GM12801 (cell line): ENCODE results near the gene ZBTB7C.

Source experiments
- TF ChIP-seq, protein P1 (sequence below): IDR thresholded peaks from one replicate; pipeline ENCODE4 v1.5.1; 2011; ENCODE audit warnings: control low read depth; ENCODE audit not compliant: insufficient read length; ENCODE audit errors: extremely low read depth

Gene ZBTB7C

DNA sequence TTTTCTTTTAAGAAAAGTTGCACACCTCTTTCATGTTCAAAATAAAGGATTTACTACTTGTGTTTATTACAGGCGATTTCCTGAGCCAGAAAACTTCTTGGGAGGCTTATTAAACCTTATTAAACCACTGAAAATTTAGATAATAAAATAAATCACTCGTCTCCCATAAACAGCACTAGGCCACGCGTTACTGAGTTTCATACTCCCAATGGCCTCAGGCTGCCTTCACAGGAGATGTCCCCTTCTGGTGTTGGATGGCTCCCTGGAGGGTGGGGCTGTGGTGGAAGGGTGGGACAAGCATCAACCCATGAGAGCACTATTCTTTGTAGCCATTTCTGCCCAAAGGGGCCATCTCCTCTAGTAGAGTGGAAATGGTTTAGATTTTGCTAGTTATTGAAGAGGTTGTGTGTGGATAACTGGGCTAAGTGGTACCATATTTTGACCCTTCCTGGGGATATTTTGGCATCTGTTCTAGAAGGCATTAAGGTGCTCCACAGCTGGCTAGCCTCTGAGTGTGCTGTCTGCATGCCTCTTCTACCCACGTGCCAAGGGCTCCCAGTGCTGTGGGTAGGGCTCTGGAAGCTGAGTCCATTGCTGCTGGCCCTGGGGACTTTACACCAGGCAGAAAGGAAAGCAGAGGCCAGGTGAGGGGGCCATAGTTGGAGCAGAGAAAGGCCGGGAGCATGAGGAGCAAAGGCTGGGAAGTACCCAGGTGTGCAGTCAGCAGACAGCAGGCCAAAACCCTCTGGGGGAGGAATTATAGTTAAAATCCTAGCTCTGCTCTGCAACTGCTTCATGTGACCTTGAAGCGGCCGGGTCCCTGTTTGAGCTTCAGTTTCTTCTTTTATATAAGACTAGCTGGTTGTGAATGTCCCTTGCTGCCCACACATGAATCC, 357.0 kb downstream of the ZBTB7C start:
- TF ChIP-seq, protein P1, sequence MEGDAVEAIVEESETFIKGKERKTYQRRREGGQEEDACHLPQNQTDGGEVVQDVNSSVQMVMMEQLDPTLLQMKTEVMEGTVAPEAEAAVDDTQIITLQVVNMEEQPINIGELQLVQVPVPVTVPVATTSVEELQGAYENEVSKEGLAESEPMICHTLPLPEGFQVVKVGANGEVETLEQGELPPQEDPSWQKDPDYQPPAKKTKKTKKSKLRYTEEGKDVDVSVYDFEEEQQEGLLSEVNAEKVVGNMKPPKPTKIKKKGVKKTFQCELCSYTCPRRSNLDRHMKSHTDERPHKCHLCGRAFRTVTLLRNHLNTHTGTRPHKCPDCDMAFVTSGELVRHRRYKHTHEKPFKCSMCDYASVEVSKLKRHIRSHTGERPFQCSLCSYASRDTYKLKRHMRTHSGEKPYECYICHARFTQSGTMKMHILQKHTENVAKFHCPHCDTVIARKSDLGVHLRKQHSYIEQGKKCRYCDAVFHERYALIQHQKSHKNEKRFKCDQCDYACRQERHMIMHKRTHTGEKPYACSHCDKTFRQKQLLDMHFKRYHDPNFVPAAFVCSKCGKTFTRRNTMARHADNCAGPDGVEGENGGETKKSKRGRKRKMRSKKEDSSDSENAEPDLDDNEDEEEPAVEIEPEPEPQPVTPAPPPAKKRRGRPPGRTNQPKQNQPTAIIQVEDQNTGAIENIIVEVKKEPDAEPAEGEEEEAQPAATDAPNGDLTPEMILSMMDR = no peak

DNA sequence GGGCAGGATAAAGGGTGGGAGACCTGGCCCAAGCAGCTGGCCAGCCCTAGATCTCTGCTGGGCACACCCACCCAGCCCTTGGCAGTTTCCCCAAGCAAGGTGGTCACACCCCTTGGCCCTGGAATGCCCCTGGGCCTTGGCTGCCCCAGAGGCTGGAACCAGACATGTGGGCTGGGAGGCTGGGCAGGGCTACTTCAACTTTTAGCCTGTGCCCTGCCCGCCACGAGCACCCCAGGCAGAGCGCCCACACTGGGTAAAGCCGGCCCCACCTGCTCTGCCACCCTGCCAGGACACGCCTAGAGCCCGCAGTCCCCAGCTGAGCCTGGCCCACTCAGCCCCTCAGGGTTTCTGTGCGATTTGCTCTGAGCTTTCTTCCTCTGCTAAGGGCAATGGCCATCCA, 359.0 kb downstream of the ZBTB7C start:
- TF ChIP-seq, protein P1 = no peak

DNA sequence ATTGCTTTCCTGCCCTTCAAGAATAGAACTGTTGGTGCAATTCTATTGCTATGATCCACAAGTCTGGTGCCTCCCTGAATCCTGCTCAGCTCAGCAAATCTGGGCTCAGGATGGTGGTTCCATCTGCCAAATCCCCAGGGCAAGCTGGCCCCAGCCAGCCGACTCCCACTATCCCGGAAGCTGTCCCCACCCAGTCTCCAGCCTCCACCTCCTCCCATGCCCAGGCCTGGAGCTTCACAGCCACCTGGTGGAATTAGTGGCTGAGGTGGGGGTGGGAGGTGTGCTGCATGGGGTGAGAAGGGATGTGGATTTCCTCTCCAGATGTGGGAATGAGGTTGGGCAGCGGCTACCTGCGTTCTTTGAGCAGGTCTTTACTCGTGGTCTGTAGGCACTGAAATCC, 359.4 kb downstream of the ZBTB7C start:
- TF ChIP-seq, protein P1 = no peak

DNA sequence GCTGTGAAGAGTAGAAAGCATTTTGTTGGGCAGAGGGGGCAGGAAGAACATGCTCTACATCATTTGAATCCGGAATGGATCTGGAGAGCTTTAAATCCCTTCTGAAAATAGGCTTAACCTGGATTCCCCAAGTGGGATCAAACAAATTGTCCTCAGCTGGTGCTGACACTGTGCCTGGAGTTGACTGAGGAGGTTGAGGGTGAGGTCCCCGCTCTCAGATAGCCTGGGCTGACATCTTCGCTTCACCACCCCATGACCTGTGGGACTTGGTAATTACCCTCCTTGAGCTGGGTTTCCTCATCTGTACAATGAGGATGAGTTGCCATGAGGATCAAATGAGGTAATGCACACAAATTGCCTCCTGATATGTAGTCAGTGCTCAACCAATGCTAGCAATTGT, 360.9 kb downstream of the ZBTB7C start:
- TF ChIP-seq, protein P1 = no peak

DNA sequence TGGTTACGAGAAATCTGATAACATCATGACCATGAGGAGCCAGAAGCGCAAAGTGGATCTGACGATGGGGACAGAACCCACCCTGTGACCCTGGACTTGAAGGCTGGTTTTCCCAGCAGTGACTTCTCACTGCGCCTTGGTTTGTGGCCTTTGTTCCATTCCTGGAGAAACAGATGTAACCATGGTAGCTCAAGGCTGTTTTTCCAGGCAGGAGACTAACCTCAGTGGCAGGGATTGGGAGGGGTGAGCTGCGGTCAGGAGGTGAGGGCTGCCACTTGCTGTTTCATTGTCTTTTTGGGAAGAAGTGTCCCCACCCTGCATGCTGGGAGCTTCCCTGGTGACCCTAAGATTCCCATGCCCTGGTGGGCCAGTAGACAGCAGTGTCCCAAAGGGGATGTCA, 362.3 kb downstream of the ZBTB7C start:
- TF ChIP-seq, protein P1 = no peak

DNA sequence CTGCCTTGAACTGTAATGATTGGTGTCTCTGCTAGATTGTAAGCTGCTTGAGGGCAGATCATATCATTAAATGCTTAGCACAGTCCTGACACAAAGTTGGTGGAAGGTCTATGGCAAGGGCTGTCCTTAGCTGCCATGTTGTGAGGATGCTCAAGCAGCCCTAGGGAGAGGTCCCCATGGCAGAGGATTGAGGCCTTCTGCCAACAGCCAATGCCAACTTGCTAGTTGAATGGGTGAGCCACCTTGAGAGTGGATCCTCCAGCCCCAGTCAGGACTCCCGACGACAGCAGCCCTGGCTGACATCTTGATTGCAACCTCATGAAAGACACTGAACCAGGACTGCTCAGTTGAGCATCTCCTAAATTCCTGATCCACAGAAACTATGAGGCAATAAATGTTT, 363.4 kb downstream of the ZBTB7C start:
- TF ChIP-seq, protein P1 = no peak

DNA sequence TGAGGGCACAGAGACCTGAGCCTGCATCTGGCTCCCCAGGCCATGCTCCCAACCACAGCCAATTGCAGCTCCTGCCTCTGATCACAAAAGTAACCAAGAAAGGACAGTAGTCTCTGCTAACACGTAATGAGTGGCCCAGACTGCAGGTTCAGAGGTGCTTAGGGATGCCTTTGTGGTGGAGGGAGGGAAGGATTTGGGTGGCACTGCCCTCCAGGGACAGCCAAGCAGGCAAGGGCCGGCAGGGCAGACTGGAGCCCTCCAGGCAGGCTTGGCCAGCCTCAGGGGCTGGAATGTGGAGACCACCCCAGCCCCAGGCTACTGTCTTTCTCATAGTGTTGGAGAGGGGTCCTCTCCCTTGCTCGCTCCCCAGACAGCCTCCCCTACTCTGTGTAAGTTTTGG, 364.2 kb downstream of the ZBTB7C start:
- TF ChIP-seq, protein P1 = no peak
